HuH-7 (cell line): Measurements from ENCODE around the gene CCSER2.
"Not testable (repeated sequence)": the region's sequence is repeated elsewhere in the genome, so short reads cannot be mapped to it uniquely, and the experiment has no call there.

Source experiments
- DNase-seq: peaks from one replicate; pipeline ENCODE4 v3.0.0; 2011; ENCODE audit warnings: low spot score

Gene CCSER2

DNA sequence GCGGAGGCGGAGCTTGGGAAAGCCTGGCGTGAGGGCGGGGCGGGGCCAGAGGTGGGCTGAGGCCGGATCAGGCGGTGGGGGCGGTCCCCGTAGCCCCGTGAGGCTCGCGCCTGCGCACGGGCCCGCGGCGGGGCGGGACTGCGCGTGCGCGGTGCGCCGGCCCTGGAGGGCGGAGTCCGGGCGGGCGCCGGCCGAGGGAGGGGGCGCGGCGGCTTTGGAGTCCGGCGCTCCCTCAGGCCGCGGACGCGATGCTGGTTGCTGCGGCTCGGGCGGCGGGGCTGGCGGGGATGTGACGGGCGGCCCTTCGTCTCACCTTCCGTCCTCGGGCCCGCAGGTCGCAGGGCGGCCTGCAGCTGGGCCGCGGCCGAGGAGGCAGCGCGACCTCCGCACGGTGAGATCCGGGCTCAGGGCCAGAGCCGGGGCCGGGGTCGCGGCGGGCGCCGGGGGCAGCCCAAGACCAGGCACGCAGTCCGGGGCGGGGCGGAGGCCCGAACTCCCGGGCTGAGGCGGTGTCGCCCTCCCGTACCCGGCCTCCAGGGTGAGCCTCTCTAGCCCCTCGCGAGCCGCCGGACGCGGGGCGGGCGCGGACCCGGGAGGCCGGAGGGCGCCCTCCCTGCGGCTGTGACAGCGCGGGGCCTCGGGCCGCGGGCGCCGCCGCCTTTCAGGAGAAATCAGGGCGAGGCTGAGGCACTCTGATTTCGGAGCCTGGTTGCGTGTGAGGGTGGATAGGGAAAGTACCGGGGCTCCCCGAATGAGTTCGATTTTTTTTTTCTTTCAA is at the start of gene CCSER2:
CCSER2 (plus strand) TSS at position 172 of the 778 bp plus-strand sequence. CDS start 42,464 bp downstream, outside the sequence.
- DNase-seq = peak; percentile 90

DNA sequence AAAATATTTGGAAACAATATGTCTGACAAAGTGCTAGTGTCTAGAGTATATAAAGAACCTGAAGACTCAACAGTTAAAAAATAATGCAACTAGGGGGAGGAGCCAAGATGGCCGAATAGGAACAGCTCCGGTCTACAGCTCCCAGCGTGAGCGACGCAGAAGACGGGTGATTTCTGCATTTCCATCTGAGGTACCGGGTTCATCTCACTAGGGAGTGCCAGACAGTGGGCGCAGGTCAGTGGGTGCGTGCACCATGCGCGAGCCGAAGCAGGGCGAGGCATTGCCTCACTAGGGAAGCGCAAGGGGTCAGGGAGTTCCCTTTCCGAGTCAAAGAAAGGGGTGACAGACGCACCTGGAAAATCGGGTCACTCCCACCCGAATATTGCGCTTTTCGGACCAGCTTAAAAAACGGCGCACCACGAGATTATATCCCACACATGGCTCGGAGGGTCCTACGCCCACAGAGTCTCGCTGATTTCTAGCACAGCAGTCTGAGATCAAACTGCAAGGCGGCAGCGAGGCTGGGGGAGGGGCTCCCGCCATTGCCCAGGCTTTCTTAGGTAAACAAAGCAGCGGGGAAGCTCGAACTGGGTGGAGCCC is 48.4 kb upstream of the CCSER2 start:
- DNase-seq = not testable (repeated sequence)

GRCh38 chr10:84286695-84287094 is 41.7 kb upstream of the CCSER2 start:
- DNase-seq = no peak

- DNase-seq = no peak
Measured at GRCh38 chr10:84288151-84288550, 40.2 kb upstream of the CCSER2 start.

DNA sequence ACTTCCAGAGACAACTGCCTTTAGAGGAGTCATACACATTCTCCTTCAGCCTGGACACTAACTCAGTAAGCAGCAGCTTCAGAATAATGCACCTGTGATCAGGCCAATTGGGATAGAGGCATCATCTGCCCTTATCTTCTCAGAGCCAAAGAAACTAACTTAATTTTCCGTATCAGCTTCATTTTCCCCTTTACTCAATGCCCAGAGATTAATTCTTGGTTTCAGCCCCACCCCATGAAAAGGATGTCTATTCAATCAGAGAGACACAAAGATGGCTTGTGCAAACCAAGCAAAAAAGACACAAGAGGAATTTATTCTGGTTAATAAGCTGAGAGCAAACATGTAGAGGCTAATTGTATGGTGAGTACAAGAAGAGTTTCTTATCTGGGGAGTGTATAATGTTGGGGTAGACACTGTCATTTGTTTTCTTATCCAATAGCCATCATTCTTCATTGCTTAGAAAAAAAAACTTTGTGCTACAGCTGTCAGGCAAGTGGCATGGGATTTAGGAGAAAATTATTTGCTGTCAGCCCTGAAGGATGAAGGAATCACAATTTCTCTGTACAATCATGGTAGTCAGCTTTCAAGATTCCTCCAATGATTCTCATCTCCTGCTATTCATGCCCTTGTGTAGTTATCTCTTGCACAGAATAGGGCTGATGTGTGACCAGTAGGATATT is 38.7 kb upstream of the CCSER2 start:
- no peak for DNase-seq

DNA sequence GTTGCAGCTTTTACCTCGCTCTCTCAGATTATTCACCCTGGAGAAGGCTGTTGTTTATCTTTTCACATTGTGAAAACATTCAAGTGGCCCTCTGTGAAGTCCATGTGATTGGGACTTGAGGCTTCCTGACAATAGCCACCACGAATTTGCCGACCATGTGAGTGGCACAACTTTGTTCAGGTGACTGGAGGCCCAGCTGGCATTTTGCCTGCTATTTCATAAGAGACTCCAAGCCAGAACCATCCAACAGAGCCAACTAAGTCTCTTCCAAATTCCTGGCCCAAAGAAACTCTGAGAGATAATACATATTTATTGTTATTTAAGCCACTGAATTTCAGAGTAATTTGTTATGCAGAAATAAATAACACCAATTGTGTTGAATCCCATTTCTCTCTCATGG is 38.2 kb upstream of the CCSER2 start:
- no peak for DNase-seq

GRCh38 chr10:84291384-84291783 is 37.0 kb upstream of the CCSER2 start:
- DNase-seq = peak; percentile 20

GRCh38 chr10:84292502-84292901 is 35.9 kb upstream of the CCSER2 start:
- no peak for DNase-seq

DNA sequence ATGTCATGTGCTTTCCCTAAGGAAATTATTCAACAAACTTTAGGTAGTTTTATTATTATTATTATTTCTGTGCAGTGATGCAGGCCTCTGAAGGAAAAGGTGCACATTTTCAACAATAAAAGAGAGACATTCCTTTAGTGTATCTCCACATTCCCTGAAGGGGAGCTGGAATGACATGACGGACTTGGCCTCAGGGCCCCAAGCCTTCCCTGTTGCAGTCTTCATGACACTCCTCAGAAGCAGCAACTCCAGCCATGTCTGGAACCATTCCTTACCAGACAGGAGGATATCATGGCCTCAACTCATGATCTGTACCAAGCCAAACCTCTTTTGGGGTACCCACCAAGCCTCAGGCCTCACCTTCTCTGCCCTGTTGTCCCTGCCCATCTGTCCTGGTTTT is 35.2 kb upstream of the CCSER2 start:
- no peak for DNase-seq

- no peak for DNase-seq
Measured at GRCh38 chr10:84293574-84294016, 34.8 kb upstream of the CCSER2 start.

GRCh38 chr10:84294766-84295447 is 33.5 kb upstream of the CCSER2 start:
- DNase-seq = no peak

DNA sequence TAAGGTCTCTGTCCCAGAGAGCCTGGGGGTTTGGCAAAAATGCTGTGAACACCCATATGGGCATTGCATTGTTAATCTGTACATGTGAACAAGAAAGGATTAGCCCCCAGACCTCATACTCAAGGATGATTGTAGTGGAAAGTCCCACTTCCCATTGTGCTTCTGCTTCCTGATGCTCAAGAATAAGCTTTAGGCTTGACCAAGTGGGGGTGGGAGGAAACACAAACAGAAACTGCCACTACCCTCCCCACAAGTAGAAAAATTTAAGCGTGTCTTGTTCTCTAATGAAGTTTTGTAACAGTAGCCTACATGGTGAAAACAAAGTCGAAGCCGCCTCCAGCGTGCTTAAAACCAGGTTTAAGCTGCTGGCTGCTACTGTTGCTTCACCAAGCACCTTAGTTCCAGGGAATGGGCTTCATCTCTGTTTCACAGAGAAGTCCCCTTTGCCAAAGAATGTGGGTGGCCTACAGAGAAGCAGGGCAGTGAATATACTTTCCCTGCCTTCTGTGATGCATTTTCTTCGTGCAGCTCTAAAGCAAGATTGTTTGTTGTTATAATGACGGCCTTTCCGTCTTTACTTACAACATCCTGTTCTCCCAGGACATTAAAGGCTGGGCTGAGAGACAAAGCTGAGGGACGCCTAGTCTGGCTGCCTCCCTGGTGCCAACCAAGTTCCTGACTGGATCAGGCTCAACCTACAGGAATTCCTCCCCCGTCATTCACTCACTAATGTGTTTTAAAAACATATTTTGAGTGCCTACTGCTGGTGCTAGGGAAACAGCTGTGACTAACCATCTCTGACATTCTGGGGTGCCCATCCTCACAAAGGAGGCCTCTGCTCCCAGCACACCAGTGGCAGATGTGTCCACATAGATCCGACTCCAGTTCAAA is 32.1 kb upstream of the CCSER2 start:
- no peak for DNase-seq

GRCh38 chr10:84298057-84298456 is 30.3 kb upstream of the CCSER2 start:
- no peak for DNase-seq

DNA sequence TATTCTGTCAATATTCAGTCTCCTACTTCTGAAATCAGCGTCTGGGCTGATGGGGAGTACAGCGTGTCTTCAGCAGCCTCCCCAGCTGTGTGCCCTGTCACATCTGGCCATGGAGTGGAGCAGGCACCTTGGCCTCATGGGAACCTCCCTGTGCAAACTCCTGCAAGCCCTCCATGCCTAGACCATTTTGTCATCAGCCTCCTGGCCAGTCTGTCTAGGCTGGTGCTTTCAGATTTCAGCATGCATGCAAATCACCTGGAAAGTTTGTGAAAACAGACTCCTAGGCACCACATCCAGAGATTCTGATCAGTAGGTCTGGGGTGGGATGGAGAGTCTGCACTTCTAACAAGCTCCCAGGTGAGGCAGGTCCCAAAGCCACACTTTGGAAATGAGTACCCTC is 26.2 kb upstream of the CCSER2 start:
- no peak for DNase-seq

DNA sequence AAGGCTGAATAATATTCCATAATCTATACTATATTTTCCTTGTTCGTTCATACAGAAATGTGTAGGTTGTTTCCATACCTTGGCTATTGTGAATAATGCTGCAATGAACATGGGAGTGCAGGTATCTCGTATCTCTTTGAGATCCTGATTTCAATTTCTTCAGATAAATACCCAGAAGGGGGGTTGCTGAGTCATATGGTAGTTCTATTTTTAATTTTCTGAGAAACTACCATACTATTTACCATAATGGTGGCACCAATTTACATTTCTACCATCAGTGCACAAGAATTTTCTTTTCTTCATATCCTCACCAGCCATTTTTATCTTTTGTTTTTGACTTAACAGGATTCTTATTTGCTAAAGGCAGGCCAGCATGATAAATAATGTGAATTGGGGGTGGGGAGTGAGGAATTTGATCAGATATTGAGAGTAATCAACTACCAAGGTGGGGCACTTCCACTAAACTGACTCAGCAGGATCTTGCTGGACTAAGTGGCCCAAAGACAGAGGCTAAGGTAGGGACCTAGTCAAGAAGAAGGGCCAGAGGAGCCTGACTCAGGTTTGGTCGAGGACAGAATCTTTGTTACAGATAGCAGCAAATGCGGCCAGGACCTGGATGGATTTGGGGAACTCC is 21.5 kb upstream of the CCSER2 start:
- no peak for DNase-seq

DNA sequence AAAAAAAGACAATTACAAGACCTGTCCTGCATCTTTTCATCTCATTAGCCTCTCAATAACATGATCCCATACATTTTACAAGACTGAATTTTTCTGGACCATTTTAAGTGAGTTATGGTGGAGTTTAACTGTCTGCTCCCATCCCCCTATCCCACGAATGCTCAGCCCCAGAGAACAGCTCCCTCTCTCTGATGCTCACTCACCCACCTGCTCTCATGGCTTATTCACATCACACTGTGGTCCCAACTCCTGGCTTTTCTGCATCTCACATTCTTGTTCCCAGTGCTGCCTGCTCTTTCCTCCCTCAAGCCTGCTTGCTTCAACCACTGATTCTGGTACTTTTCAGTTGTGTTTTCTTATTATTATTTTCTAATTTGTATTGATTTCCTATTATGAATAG is 20.4 kb upstream of the CCSER2 start:
- DNase-seq = no peak

GRCh38 chr10:84308481-84309304 is 19.7 kb upstream of the CCSER2 start:
- no peak for DNase-seq

DNA sequence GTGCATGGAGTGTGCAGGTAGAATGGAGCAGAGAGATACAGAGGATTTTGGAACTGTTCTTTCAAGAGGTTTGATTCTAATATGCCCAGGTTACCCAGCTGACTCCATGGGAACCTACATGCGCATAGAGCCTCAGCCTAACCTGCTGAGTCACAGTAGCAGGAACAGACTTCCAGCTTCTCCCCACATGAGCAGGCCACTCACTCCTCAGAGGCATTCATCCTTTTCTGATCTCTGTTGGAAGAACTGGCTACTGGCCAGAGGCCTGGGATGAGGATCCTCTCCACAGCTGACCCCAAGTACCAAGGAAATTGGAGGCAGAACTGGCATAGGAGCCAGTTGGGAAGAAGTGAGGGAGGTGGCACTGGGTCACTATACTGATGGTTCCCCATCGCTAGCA is 17.9 kb upstream of the CCSER2 start:
- DNase-seq = no peak

DNA sequence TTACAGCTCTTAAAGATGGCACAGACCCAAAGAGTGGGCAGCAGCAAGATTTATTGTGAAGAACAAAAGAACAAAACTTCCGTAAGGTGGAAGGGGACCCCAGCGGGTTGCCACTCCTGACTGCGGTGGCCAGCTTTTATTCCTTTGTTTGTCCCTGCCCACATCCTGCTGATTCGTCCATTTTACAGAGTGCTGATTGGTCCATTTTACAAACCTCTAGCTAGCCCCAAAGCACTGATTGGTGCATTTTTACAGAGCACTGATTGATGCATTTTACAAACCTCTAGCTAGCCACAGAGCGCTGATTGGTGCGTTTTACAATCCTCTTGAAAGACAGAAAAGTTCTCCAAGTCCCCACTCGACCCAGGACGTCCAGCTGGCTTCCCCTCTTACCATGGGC is 16.8 kb upstream of the CCSER2 start:
- DNase-seq = no peak

GRCh38 chr10:84312816-84313215 is 15.6 kb upstream of the CCSER2 start:
- no peak for DNase-seq
